A549 (cell line): ENCODE measurements around the gene CHADL. TPM values are rescaled to one million over a fixed set of nuclear protein-coding genes. Genes with fewer than 3 reads are reported as not detected.

Experiments used
- ATAC-seq, 2 experiments: fragments of 200-7000 bp in 1 of 2; fragments of >200 bp in 1 of 2; cut with Nextera tagmentation in 1 of 2; cut with Tn5 transposase in 1 of 2; 3 replicates each; pipeline versions ENCODE4 v1.8.0 to v1.9.1; 2018 to 2020; ENCODE audit warnings: mild to moderate bottlenecking in 1 of 2, moderate library complexity in 1 of 2
- CTCF ChIA-PET: fragments of 300-600 bp; sonication (Branson Sonifier 250); formaldehyde crosslinking; extraction: SDS; loops from one replicate; lab custom pipeline; 2021; ENCODE audit warnings: antibody characterized with exemption, inconsistent platforms; lab: Yijun Ruan, JAX
- POLR2A ChIA-PET: fragments of 350-600 bp; formaldehyde crosslinking; extraction: SDS; loops from one replicate; lab custom pipeline; 2021; ENCODE audit warnings: antibody characterized with exemption, inconsistent platforms; lab: Yijun Ruan, JAX
- DNase-seq, 2 experiments: peaks; one replicate each; pipeline versions ENCODE4 v3.0.0 to v3.0.0-alpha.2; 2011 to 2016; ENCODE audit warnings: low read depth in 1 of 2, low spot score in 1 of 2
- FAIRE-seq: peaks from 2 replicates; lab custom pipeline; 2011; peaks lifted over from hg19 to GRCh38; lab: Jason Lieb, UNC
- H3K27ac ChIP-seq, 2 experiments: fragments of >200 bp; sonication (Bioruptor Twin); formaldehyde crosslinking; 3 replicates each; pipeline ENCODE4 v1.5.1; 2016 to 2017
- H3K4me1 ChIP-seq: fragments of >200 bp; sonication (Bioruptor Twin); formaldehyde crosslinking; 3 replicates; pipeline ENCODE4 v1.6.1; 2016
- H3K4me2 ChIP-seq: fragments of >200 bp; sonication (Bioruptor Twin); formaldehyde crosslinking; 3 replicates; pipeline ENCODE4 v1.6.1; 2016
- H3K4me3 ChIP-seq: fragments of >200 bp; sonication (Bioruptor Twin); formaldehyde crosslinking; 3 replicates; pipeline ENCODE4 v1.5.1; 2016
- H3K9me3 ChIP-seq: fragments of >200 bp; sonication (Bioruptor Twin); formaldehyde crosslinking; 3 replicates; pipeline ENCODE4 v1.6.1; 2016
- CBX8 ChIP-seq: fragments of 200-600 bp; sonication (generic); IDR thresholded peaks from 2 replicates; pipeline ENCODE4 v1.6.1; 2016
- CHD2 ChIP-seq: fragments of 150-350 bp; IDR thresholded peaks from 2 replicates; pipeline ENCODE4 v1.6.1; 2014; ENCODE audit warnings: low read length; ENCODE audit not compliant: partially characterized antibody
- E2F6 ChIP-seq: IDR thresholded peaks from 2 replicates; pipeline ENCODE4 v1.6.1; 2012; ENCODE audit warnings: low read depth, borderline replicate concordance
- FOSL2 ChIP-seq, 2 experiments: fragments of 450-650 bp in 1 of 2; fragments of >200 bp in 1 of 2; sonication (Bioruptor Twin) in 1 of 2; formaldehyde crosslinking; IDR thresholded peaks; 2 replicates each; pipeline versions ENCODE4 v1.5.0 to v1.6.1; 2016 to 2020; ENCODE audit warnings: mild to moderate bottlenecking in 1 of 2, moderate library complexity in 1 of 2
- FOXS1 ChIP-seq: fragments of 250-450 bp; sonication (Bioruptor Pico); IDR thresholded peaks from 2 replicates; pipeline ENCODE4 v1.5.0; 2020; ENCODE audit warnings: mild to moderate bottlenecking, moderate library complexity
- HOXA7 ChIP-seq: fragments of 250-450 bp; sonication (Bioruptor Pico); IDR thresholded peaks from 2 replicates; pipeline ENCODE4 v1.5.0; 2020; ENCODE audit warnings: mild to moderate bottlenecking, moderate library complexity
- HOXB13 ChIP-seq: fragments of 250-450 bp; sonication (Bioruptor Pico); IDR thresholded peaks from 2 replicates; pipeline ENCODE4 v1.5.0; 2020; ENCODE audit warnings: low read depth, mild to moderate bottlenecking, moderate library complexity
- HOXB5 ChIP-seq: fragments of 250-450 bp; sonication (Bioruptor Pico); IDR thresholded peaks from 2 replicates; pipeline ENCODE4 v1.5.0; 2020; ENCODE audit warnings: mild to moderate bottlenecking, moderate library complexity
- JUN ChIP-seq, 2 experiments: fragments of >200 bp; sonication (Bioruptor Twin); formaldehyde crosslinking; IDR thresholded peaks; 2 replicates in 1 of 2; 3 replicates in 1 of 2; pipeline ENCODE4 v1.6.1; 2016 to 2017
- KDM5A ChIP-seq: fragments of 200-600 bp; sonication (generic); IDR thresholded peaks from 2 replicates; pipeline ENCODE4 v1.6.1; 2016; ENCODE audit warnings: antibody characterized with exemption, mild to moderate bottlenecking
- MYC ChIP-seq: IDR thresholded peaks from 2 replicates; pipeline ENCODE4 v1.6.1; 2012; ENCODE audit warnings: mild to moderate bottlenecking, inconsistent platforms, low read length, improper control_type of control experiment, borderline replicate concordance
- POLR2A ChIP-seq: IDR thresholded peaks from 2 replicates; pipeline ENCODE4 v1.6.1; 2012; ENCODE audit warnings: mild to moderate bottlenecking, low read length
- RNF2 ChIP-seq: fragments of 200-600 bp; sonication (generic); IDR thresholded peaks from 2 replicates; pipeline ENCODE4 v1.6.1; 2016; ENCODE audit warnings: low read depth, mild to moderate bottlenecking, antibody characterized with exemption, moderate library complexity, borderline replicate concordance
- SREBF2 ChIP-seq: fragments of 450-650 bp; IDR thresholded peaks from 2 replicates; pipeline ENCODE4 v1.6.1; 2014; ENCODE audit warnings: mild to moderate bottlenecking, moderate library complexity
- TFCP2L1 ChIP-seq: fragments of 250-450 bp; sonication (Bioruptor Pico); IDR thresholded peaks from 2 replicates; pipeline ENCODE4 v1.5.0; 2021; ENCODE audit warnings: mild to moderate bottlenecking
- TP53 ChIP-seq: fragments of 250-450 bp; sonication (Bioruptor Pico); IDR thresholded peaks from 2 replicates; pipeline ENCODE4 v1.5.0; 2021; ENCODE audit warnings: mild to moderate bottlenecking, moderate library complexity
- ZC3H11A ChIP-seq: fragments of 450-650 bp; IDR thresholded peaks from 2 replicates; pipeline ENCODE4 v1.6.1; 2014; ENCODE audit warnings: antibody characterized with exemption, mild to moderate bottlenecking
- WGBS: methylation state at CpG from one replicate; pipeline ENCODE4 v1.1.6; 2017; ENCODE audit errors: missing lambda C conversion rate; 5-methylcytosine and 5-hydroxymethylcytosine counted together
- polyA minus RNA-seq: library from RNA; depleted of rRNA, polyadenylated mRNA; stranded (reverse); fragments of >200 nt; gene quantifications from 2 replicates; pipeline ENCODE4 v1.2.3, GENCODE V29; 2011; rRNA and poly(A)+ RNA removed
- polyA plus RNA-seq, 4 experiments: library from polyadenylated mRNA; depleted of rRNA in 3 of 4; stranded (reverse); fragments of >200 nt; fragmentation: RNase III in 1 of 4; extraction: RNeasy Plus Mini Kit Qiagen cat#74134 plus additional on column Dnase treatment in 1 of 4; gene quantifications; 2 replicates in 3 of 4; 3 replicates in 1 of 4; pipeline ENCODE4 v1.2.3, GENCODE V29; 2011 to 2017
- TF ChIP-seq, protein P1 (sequence below): fragments of 250-450 bp; sonication (Bioruptor Pico); IDR thresholded peaks from 2 replicates; pipeline ENCODE4 v1.5.0; 2021; ENCODE audit warnings: mild to moderate bottlenecking, moderate library complexity, borderline replicate concordance
- TF ChIP-seq, protein P2 (sequence below): fragments of 150-350 bp; IDR thresholded peaks from 2 replicates; pipeline ENCODE4 v1.6.1; 2014; ENCODE audit warnings: low read depth, mild to moderate bottlenecking, low read length
- TF ChIP-seq, protein P3 (sequence below): fragments of 200-600 bp; sonication (generic); IDR thresholded peaks from 2 replicates; pipeline ENCODE4 v1.6.1; 2016; ENCODE audit warnings: antibody characterized with exemption, mild to moderate bottlenecking, moderate library complexity

Gene CHADL, protein sequence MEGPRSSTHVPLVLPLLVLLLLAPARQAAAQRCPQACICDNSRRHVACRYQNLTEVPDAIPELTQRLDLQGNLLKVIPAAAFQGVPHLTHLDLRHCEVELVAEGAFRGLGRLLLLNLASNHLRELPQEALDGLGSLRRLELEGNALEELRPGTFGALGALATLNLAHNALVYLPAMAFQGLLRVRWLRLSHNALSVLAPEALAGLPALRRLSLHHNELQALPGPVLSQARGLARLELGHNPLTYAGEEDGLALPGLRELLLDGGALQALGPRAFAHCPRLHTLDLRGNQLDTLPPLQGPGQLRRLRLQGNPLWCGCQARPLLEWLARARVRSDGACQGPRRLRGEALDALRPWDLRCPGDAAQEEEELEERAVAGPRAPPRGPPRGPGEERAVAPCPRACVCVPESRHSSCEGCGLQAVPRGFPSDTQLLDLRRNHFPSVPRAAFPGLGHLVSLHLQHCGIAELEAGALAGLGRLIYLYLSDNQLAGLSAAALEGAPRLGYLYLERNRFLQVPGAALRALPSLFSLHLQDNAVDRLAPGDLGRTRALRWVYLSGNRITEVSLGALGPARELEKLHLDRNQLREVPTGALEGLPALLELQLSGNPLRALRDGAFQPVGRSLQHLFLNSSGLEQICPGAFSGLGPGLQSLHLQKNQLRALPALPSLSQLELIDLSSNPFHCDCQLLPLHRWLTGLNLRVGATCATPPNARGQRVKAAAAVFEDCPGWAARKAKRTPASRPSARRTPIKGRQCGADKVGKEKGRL
- polyA plus RNA-seq (2011; rRNA removed) (not detected in 2 replicates), polyA plus RNA-seq (2017; fragmentation: RNase III; extraction: RNeasy Plus Mini Kit Qiagen cat#74134 plus additional on column Dnase treatment) (not detected in 3 replicates), polyA minus RNA-seq (not detected in 2 replicates)
- 0.01 TPM in 1 of 2 replicates, not detected in the other for polyA plus RNA-seq (2012; cell fraction: cytosol; rRNA removed)
- 0.11 TPM in 1 of 2 replicates, not detected in the other for polyA plus RNA-seq (2012; cell fraction: nucleus; rRNA removed)

GRCh38 chr22:41240377-41241132 lies at the start of gene CHADL:
TSS of gene CHADL (minus strand) at chr22:41240931. CDS start at chr22:41240881, 50 bp downstream.
- ChIA-PET CTCF (no interaction called here), POLR2A (no interaction called here)
- no peak for DNase-seq
- Histone ChIP-seq H3K4me1 (no peaks in the 10 kb centered on the region), H3K4me3 (no peak within 1 kb of the TSS), H3K27ac (no peak within 1 kb of the TSS), H3K4me2 (no peak within 1 kb of the TSS), H3K9me3 (no peaks in the 10 kb centered on the region)
- FAIRE-seq: no peak
- WGBS: 57% methylated on average over 4 of the region's 24 CpGs
- peak; percentile 7 to 20; a peak in 3 of 6 replicates for ATAC-seq
- TF ChIP-seq POLR2A: no peak
- no peak for TF ChIP-seq TP53 (CRISPR knock-in tag)
- TF ChIP-seq FOSL2 (IDR thresholded peaks at IDR 0.05): no peak
- no peak for TF ChIP-seq FOSL2 (CRISPR knock-in tag; IDR thresholded peaks at IDR 0.05)
- TF ChIP-seq MYC: no peak
- TF ChIP-seq CBX8: no peak
- TF ChIP-seq, protein P1, sequence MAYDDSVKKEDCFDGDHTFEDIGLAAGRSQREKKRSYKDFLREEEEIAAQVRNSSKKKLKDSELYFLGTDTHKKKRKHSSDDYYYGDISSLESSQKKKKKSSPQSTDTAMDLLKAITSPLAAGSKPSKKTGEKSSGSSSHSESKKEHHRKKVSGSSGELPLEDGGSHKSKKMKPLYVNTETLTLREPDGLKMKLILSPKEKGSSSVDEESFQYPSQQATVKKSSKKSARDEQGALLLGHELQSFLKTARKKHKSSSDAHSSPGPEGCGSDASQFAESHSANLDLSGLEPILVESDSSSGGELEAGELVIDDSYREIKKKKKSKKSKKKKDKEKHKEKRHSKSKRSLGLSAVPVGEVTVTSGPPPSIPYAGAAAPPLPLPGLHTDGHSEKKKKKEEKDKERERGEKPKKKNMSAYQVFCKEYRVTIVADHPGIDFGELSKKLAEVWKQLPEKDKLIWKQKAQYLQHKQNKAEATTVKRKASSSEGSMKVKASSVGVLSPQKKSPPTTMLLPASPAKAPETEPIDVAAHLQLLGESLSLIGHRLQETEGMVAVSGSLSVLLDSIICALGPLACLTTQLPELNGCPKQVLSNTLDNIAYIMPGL (CRISPR knock-in tag): no peak
- TF ChIP-seq, protein P2, sequence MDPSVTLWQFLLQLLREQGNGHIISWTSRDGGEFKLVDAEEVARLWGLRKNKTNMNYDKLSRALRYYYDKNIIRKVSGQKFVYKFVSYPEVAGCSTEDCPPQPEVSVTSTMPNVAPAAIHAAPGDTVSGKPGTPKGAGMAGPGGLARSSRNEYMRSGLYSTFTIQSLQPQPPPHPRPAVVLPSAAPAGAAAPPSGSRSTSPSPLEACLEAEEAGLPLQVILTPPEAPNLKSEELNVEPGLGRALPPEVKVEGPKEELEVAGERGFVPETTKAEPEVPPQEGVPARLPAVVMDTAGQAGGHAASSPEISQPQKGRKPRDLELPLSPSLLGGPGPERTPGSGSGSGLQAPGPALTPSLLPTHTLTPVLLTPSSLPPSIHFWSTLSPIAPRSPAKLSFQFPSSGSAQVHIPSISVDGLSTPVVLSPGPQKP: no peak
- TF ChIP-seq JUN (IDR thresholded peaks at IDR 0.05): no peak
- TF ChIP-seq KDM5A: no peak
- no peak for TF ChIP-seq E2F6

DNA sequence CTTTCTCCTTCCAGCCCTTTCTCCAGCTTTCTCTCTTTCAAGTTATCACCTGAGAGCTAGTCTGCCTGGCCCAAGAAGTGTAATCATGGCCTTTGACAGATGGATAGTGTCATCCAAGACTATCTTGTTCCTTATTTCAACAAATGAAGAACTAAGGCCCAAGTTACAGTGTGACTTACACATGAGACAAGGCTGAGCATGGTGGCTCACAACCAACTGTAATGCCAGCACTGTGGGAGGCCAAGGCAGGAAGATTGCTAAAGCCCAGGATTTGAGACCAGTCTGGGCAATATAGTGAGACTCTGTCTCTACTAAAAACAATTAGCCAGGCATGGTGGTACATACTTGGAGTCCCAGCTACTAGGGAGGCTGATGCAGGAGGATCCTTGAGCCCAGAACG lies 48.9 kb upstream of the CHADL start:
- DNase-seq (no peak), ATAC-seq (no peak), FAIRE-seq (no peak)
- Histone ChIP-seq H3K4me3 (no peak overlapping the region), H3K27ac (peak overlapping the region; percentile 58 to 96), H3K9me3 (no peaks in the 10 kb centered on the region), H3K4me1 (peaks cover 45% of the 10 kb centered on the region), H3K4me2 (no peak overlapping the region; the same call in 2 of the 3 replicates)
- WGBS: 90% methylated on average over 1 of the region's 1 CpG
- TF ChIP-seq TP53 (CRISPR knock-in tag) (no peak), HOXB5 (CRISPR knock-in tag) (no peak), SREBF2 (no peak), HOXA7 (CRISPR knock-in tag) (no peak), MYC (no peak), HOXB13 (CRISPR knock-in tag) (no peak), CHD2 (no peak), RNF2 (no peak), ZC3H11A (no peak), FOXS1 (CRISPR knock-in tag) (no peak), TFCP2L1 (CRISPR knock-in tag) (no peak)
- TF ChIP-seq, protein P3, sequence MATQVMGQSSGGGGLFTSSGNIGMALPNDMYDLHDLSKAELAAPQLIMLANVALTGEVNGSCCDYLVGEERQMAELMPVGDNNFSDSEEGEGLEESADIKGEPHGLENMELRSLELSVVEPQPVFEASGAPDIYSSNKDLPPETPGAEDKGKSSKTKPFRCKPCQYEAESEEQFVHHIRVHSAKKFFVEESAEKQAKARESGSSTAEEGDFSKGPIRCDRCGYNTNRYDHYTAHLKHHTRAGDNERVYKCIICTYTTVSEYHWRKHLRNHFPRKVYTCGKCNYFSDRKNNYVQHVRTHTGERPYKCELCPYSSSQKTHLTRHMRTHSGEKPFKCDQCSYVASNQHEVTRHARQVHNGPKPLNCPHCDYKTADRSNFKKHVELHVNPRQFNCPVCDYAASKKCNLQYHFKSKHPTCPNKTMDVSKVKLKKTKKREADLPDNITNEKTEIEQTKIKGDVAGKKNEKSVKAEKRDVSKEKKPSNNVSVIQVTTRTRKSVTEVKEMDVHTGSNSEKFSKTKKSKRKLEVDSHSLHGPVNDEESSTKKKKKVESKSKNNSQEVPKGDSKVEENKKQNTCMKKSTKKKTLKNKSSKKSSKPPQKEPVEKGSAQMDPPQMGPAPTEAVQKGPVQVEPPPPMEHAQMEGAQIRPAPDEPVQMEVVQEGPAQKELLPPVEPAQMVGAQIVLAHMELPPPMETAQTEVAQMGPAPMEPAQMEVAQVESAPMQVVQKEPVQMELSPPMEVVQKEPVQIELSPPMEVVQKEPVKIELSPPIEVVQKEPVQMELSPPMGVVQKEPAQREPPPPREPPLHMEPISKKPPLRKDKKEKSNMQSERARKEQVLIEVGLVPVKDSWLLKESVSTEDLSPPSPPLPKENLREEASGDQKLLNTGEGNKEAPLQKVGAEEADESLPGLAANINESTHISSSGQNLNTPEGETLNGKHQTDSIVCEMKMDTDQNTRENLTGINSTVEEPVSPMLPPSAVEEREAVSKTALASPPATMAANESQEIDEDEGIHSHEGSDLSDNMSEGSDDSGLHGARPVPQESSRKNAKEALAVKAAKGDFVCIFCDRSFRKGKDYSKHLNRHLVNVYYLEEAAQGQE: no peak
- ChIA-PET CTCF (interaction anchor here (2.5 kb wide), 1 partner anchor 12 kb away, joined by 7 read pairs; the partner anchor contains the start of gene ZC3H7B), POLR2A (no interaction called here)
